Measurements from ENCODE around the gene ARL8A.
"Not testable (repeated sequence)": the region's sequence is repeated elsewhere in the genome, so short reads cannot be mapped to it uniquely, and the experiment has no call there.

ARL8A gene

GRCh38 chr1:202159534-202160371 lies 15.2 kb upstream of the ARL8A start:
- DNase-seq (ENCODE audit: extremely low read depth in 1 of 2, low read depth in 1 of 2), result peak in 1 of 2 donors; percentile 44

GRCh38 chr1:202158810-202159533 lies 14.4 kb upstream of the ARL8A start:
- no peak for DNase-seq (ENCODE audit: extremely low read depth in 1 of 2, low read depth in 1 of 2)

GRCh38 chr1:202157945-202158344 lies 13.4 kb upstream of the ARL8A start:
- DNase-seq (ENCODE audit: extremely low read depth in 1 of 2, low read depth in 1 of 2), result no peak

GRCh38 chr1:202156590-202156989 lies 12.1 kb upstream of the ARL8A start:
- DNase-seq (ENCODE audit: extremely low read depth in 1 of 2, low read depth in 1 of 2), result no peak

- no peak for DNase-seq (ENCODE audit: extremely low read depth in 1 of 2, low read depth in 1 of 2)
These were observed 11.0 kb upstream of the ARL8A start for GRCh38 chr1:202155478-202156021.

- DNase-seq (ENCODE audit: extremely low read depth in 1 of 2, low read depth in 1 of 2), result no peak
These were observed 10.4 kb upstream of the ARL8A start for GRCh38 chr1:202154766-202155477.

- DNase-seq (ENCODE audit: extremely low read depth in 1 of 2, low read depth in 1 of 2), result no peak
These were observed 9.7 kb upstream of the ARL8A start for GRCh38 chr1:202154148-202154765.

GRCh38 chr1:202153284-202153683 lies 8.7 kb upstream of the ARL8A start:
- DNase-seq (ENCODE audit: extremely low read depth in 1 of 2, low read depth in 1 of 2), result no peak

GRCh38 chr1:202152399-202152798 lies 7.9 kb upstream of the ARL8A start:
- DNase-seq (ENCODE audit: extremely low read depth in 1 of 2, low read depth in 1 of 2), result no peak

GRCh38 chr1:202151045-202151444 lies 6.5 kb upstream of the ARL8A start:
- no peak for DNase-seq (ENCODE audit: extremely low read depth in 1 of 2, low read depth in 1 of 2)

- DNase-seq (ENCODE audit: extremely low read depth in 1 of 2, low read depth in 1 of 2), result no peak
These were observed 6.1 kb upstream of the ARL8A start for GRCh38 chr1:202150602-202151001.

GRCh38 chr1:202150187-202150586 lies 5.7 kb upstream of the ARL8A start:
- DNase-seq (ENCODE audit: extremely low read depth in 1 of 2, low read depth in 1 of 2), result no peak

GRCh38 chr1:202149566-202149965 lies 5.0 kb upstream of the ARL8A start:
- DNase-seq (ENCODE audit: extremely low read depth in 1 of 2, low read depth in 1 of 2), result no peak

- DNase-seq (ENCODE audit: extremely low read depth in 1 of 2, low read depth in 1 of 2), result no peak
These were observed 3.9 kb upstream of the ARL8A start for GRCh38 chr1:202148391-202148790.

- no peak for DNase-seq (ENCODE audit: extremely low read depth in 1 of 2, low read depth in 1 of 2)
These were observed 2.5 kb upstream of the ARL8A start for GRCh38 chr1:202146993-202147392.

GRCh38 chr1:202146279-202146678 lies 1.7 kb upstream of the ARL8A start:
- no peak for DNase-seq (ENCODE audit: extremely low read depth in 1 of 2, low read depth in 1 of 2)

GRCh38 chr1:202145744-202146140 lies 1.2 kb upstream of the ARL8A start:
- not testable (repeated sequence) for DNase-seq (ENCODE audit: extremely low read depth in 1 of 2, low read depth in 1 of 2)

- no peak for DNase-seq (ENCODE audit: extremely low read depth in 1 of 2, low read depth in 1 of 2)
These were observed 669 bp upstream of the ARL8A start for GRCh38 chr1:202145068-202145743.

GRCh38 chr1:202143768-202144401 lies 652 bp downstream of the ARL8A start:
- no peak for DNase-seq (ENCODE audit: extremely low read depth in 1 of 2, low read depth in 1 of 2)
